KMS-11 (cell line): ENCODE data around the gene PFDN1.

Experiments used
- H2AFZ ChIP-seq: fragments of 200-600 bp; sonication (generic); 2 replicates; pipeline ENCODE4 v1.6.1; 2016; ENCODE audit warnings: antibody characterized with exemption, mixed run types, low read depth
- H3K27ac ChIP-seq: fragments of 200-600 bp; sonication (generic); 2 replicates; pipeline ENCODE4 v1.6.1; 2016; ENCODE audit warnings: mild to moderate bottlenecking, mixed run types
- H3K27me3 ChIP-seq: fragments of 200-600 bp; sonication (generic); 2 replicates; pipeline ENCODE4 v1.6.1; 2017; ENCODE audit warnings: mild to moderate bottlenecking, low read depth, mixed run types, moderate library complexity; ENCODE audit not compliant: insufficient read depth
- H3K36me3 ChIP-seq: fragments of 200-600 bp; sonication (generic); 2 replicates; pipeline ENCODE4 v1.6.1; 2017; ENCODE audit warnings: mild to moderate bottlenecking, mixed run types; ENCODE audit not compliant: insufficient read depth
- H3K4me1 ChIP-seq: fragments of 200-600 bp; sonication (generic); 2 replicates; pipeline ENCODE4 v1.6.1; 2016; ENCODE audit warnings: mild to moderate bottlenecking, low read depth, mixed run types; ENCODE audit not compliant: poor library complexity, severe bottlenecking
- H3K4me2 ChIP-seq: fragments of 200-600 bp; sonication (generic); 2 replicates; pipeline ENCODE4 v1.7.0; 2016; ENCODE audit warnings: mild to moderate bottlenecking, mixed run types
- H3K4me3 ChIP-seq: fragments of 200-600 bp; sonication (generic); IDR thresholded peaks from 2 replicates; pipeline ENCODE4 v1.6.1; 2017; ENCODE audit warnings: low read depth, low read length, mixed read lengths; ENCODE audit not compliant: insufficient read depth
- H3K79me2 ChIP-seq: fragments of 200-600 bp; sonication (generic); 2 replicates; pipeline ENCODE4 v1.6.1; 2016; ENCODE audit warnings: low read depth, mixed run types; ENCODE audit not compliant: insufficient read depth
- H3K9ac ChIP-seq: fragments of 200-600 bp; sonication (generic); 2 replicates; pipeline ENCODE4 v1.6.1; 2016; ENCODE audit warnings: mild to moderate bottlenecking, mixed run types
- H4K20me1 ChIP-seq: fragments of 200-600 bp; sonication (generic); 2 replicates; pipeline ENCODE4 v1.6.1; 2016; ENCODE audit warnings: mild to moderate bottlenecking, mixed run types; ENCODE audit not compliant: insufficient read depth
- TF ChIP-seq, protein P1 (sequence below): fragments of 200-600 bp; sonication (generic); conservative IDR thresholded peaks from 2 replicates; pipeline ENCODE4 v1.6.1; 2017; ENCODE audit warnings: low read depth, mild to moderate bottlenecking, antibody characterized with exemption, low read length, moderate library complexity, mixed read lengths

PFDN1 gene

GRCh38 chr5:140228364-140228837 is 74.5 kb downstream of the PFDN1 start:
- Histone ChIP-seq H3K4me3 (no peak overlapping the region), H3K79me2 (no peaks in the 10 kb centered on the region), H3K27me3 (no peaks in the 10 kb centered on the region), H3K4me2 (no peak overlapping the region), H3K36me3 (no peaks in the 10 kb centered on the region), H3K9ac (no peak overlapping the region), H2AFZ (no peak overlapping the region), H3K4me1 (no peaks in the 10 kb centered on the region), H4K20me1 (no peaks in the 10 kb centered on the region), H3K27ac (no peak overlapping the region)
- TF ChIP-seq, protein P1, sequence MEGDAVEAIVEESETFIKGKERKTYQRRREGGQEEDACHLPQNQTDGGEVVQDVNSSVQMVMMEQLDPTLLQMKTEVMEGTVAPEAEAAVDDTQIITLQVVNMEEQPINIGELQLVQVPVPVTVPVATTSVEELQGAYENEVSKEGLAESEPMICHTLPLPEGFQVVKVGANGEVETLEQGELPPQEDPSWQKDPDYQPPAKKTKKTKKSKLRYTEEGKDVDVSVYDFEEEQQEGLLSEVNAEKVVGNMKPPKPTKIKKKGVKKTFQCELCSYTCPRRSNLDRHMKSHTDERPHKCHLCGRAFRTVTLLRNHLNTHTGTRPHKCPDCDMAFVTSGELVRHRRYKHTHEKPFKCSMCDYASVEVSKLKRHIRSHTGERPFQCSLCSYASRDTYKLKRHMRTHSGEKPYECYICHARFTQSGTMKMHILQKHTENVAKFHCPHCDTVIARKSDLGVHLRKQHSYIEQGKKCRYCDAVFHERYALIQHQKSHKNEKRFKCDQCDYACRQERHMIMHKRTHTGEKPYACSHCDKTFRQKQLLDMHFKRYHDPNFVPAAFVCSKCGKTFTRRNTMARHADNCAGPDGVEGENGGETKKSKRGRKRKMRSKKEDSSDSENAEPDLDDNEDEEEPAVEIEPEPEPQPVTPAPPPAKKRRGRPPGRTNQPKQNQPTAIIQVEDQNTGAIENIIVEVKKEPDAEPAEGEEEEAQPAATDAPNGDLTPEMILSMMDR, result no peak

DNA sequence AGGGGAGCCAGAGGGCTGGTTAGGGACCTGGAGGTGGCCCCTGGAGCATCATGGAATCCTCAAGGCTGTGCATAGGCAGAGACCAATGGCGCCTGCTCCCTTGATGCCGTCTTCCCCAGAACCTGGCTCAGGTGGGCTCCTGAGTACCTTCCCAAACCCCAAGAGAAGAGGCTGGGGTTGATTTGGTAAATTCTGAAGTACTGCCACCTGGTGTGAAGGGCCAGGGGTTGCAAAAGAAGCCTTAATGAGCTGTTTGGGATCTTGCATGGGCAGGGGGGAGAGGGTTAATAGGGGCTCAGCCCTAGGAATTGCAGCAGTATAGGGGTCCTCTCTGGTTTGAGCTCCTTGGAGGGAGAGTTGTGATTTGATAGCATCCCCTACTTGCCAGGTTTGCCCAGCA is 75.9 kb downstream of the PFDN1 start:
- TF ChIP-seq, protein P1, result no peak
- H3K4me3 ChIP-seq, result no peak overlapping the region
- no peak overlapping the region for H3K4me2 ChIP-seq
- H3K27me3 ChIP-seq, result no peaks in the 10 kb centered on the region
- no peaks in the 10 kb centered on the region for H3K36me3 ChIP-seq
- no peak overlapping the region for H3K27ac ChIP-seq
- H3K9ac ChIP-seq, result no peak overlapping the region
- H4K20me1 ChIP-seq, result no peaks in the 10 kb centered on the region
- H2AFZ ChIP-seq, result no peak overlapping the region
- no peaks in the 10 kb centered on the region for H3K4me1 ChIP-seq
- H3K79me2 ChIP-seq, result no peaks in the 10 kb centered on the region

DNA sequence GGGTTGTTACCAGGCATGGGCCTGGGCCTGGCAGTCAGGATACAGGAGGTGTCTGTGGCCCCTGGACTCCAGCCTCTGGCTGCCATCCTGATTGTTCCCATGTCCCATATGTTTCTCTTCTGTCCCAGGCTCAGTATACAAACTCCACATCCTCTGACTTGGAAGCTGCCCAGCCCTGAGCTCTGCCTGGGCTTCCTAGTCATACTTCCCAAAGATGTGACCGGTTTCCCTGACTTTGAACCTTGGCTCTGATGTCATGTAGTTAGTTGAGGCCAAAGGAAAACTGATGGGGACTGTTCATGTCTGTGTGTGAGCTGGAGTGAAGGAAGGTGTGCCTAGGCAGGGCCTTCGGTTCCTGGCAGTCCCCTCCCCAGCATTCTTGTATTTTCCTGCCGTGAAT is 77.5 kb downstream of the PFDN1 start:
- Histone ChIP-seq H4K20me1 (no peaks in the 10 kb centered on the region), H3K9ac (no peak overlapping the region), H2AFZ (no peak overlapping the region), H3K36me3 (no peaks in the 10 kb centered on the region), H3K27me3 (no peaks in the 10 kb centered on the region), H3K4me3 (no peak overlapping the region), H3K27ac (no peak overlapping the region), H3K4me1 (peaks cover under 1% of the 10 kb centered on the region), H3K4me2 (no peak overlapping the region), H3K79me2 (no peaks in the 10 kb centered on the region)
- TF ChIP-seq, protein P1, result no peak

DNA sequence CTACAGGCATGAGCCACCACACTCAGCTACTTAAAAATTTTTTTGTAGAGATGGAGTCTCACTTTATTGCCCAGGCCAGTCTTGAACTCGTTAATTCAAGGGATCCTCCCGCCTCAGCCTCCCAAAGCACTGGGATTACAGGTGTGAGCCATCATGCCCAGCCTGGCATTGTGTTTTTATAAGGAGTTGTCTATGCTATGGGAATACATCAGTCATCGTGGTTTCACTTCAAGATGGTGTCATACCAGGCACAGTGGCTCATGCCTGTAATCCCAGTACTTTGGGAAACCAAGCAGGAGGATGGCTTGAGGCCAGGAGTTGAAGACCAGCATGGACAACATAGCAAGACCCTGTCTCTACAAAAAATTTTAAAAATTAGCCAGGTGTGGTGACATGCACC is 78.2 kb downstream of the PFDN1 start:
- no peak overlapping the region for H3K4me2 ChIP-seq
- TF ChIP-seq, protein P1, result no peak
- peaks cover 7% of the 10 kb centered on the region for H3K4me1 ChIP-seq
- H4K20me1 ChIP-seq, result no peaks in the 10 kb centered on the region
- H3K27me3 ChIP-seq, result no peaks in the 10 kb centered on the region
- H2AFZ ChIP-seq, result no peak overlapping the region
- no peak overlapping the region for H3K4me3 ChIP-seq
- H3K27ac ChIP-seq, result no peak overlapping the region
- no peaks in the 10 kb centered on the region for H3K36me3 ChIP-seq
- no peak overlapping the region for H3K9ac ChIP-seq
- no peaks in the 10 kb centered on the region for H3K79me2 ChIP-seq
